ENCODE data around the gene RABIF. TPM values are rescaled to one million over a fixed set of nuclear protein-coding genes. Genes with fewer than 3 reads are reported as not detected.
A peak's percentile ranks its signal among the peaks of the same experiment; 100 is the strongest.
"Not testable (repeated sequence)": the region's sequence is repeated elsewhere in the genome, so short reads cannot be mapped to it uniquely, and the experiment has no call there.

Gene RABIF
- 10 to 100 TPM; 24.5 to 35.8 (median 25.3) TPM for polyA plus RNA-seq

GRCh38 chr1:202888531-202889360 is at the start of gene RABIF:
Gene RABIF (minus strand): TSS chr1:202889149. CDS start chr1:202889098, 51 bp downstream.
- peaks cover 21 to 40% of the 10 kb centered on the region in 2 donors for H3K4me1 Mint-ChIP-seq
- peak within 1 kb of the TSS; percentile 91 to 100 (median 96) for H3K27ac Mint-ChIP-seq
- H3K9me3 Mint-ChIP-seq: no peaks in the 10 kb centered on the region
- H3K4me3 Mint-ChIP-seq: peak within 1 kb of the TSS; percentile 90 to 100 (median 99)
- DNase-seq: peak; percentile 96 to 98 (median 97)
- H3K27me3 Mint-ChIP-seq (ENCODE audit: low read depth in 3 of 3): peaks cover 0 to 7% (median 3%) of the 10 kb centered on the region in 3 donors
- H3K36me3 Mint-ChIP-seq: peaks cover 0 to 21% (median 5%) of the 10 kb centered on the region in 3 donors

- Mint-ChIP-seq H3K27me3 (ENCODE audit: low read depth in 3 of 3) (peaks cover 0 to 14% (median 3%) of the 10 kb centered on the region in 3 donors), H3K36me3 (peaks cover 10 to 28% (median 20%) of the 10 kb centered on the region in 3 donors), H3K4me1 (no peaks in the 10 kb centered on the region), H3K9me3 (no peaks in the 10 kb centered on the region), H3K4me3 (no peak overlapping the region), H3K27ac (no peak overlapping the region)
- DNase-seq: no peak
Measured at GRCh38 chr1:202938287-202938925, 49.5 kb upstream of the RABIF start.

- H3K9me3 Mint-ChIP-seq, H3K4me1 Mint-ChIP-seq, H3K27ac Mint-ChIP-seq, H3K4me3 Mint-ChIP-seq, DNase-seq: not testable (repeated sequence)
- Mint-ChIP-seq H3K27me3 (ENCODE audit: low read depth in 3 of 3) (peaks cover 5 to 16% (median 6%) of the 10 kb centered on the region in 3 donors), H3K36me3 (peaks cover 0 to 15% (median 9%) of the 10 kb centered on the region in 3 donors)
Measured at GRCh38 chr1:202936409-202936808, 47.5 kb upstream of the RABIF start.

- Mint-ChIP-seq H3K4me1 (no peaks in the 10 kb centered on the region), H3K4me3 (no peak overlapping the region), H3K27ac (no peak overlapping the region), H3K27me3 (ENCODE audit: low read depth in 3 of 3) (peaks cover 5 to 16% (median 6%) of the 10 kb centered on the region in 3 donors), H3K9me3 (no peaks in the 10 kb centered on the region), H3K36me3 (peaks cover 0 to 9% (median 4%) of the 10 kb centered on the region in 3 donors)
- DNase-seq: no peak
Measured at GRCh38 chr1:202935844-202936243, 46.9 kb upstream of the RABIF start.

- Mint-ChIP-seq H3K9me3 (no peaks in the 10 kb centered on the region), H3K4me3 (no peak overlapping the region), H3K36me3 (peaks cover 0 to 5% (median 0%) of the 10 kb centered on the region in 3 donors), H3K4me1 (no peaks in the 10 kb centered on the region), H3K27ac (no peak overlapping the region), H3K27me3 (ENCODE audit: low read depth in 3 of 3) (peaks cover 6 to 16% (median 7%) of the 10 kb centered on the region in 3 donors)
- DNase-seq: no peak
Measured at GRCh38 chr1:202934755-202935154, 45.8 kb upstream of the RABIF start.

- H3K36me3 Mint-ChIP-seq: no peaks in the 10 kb centered on the region
- H3K27me3 Mint-ChIP-seq (ENCODE audit: low read depth in 3 of 3): peaks cover 8 to 16% (median 9%) of the 10 kb centered on the region in 3 donors
- H3K27ac Mint-ChIP-seq: no peak overlapping the region
- no peak overlapping the region for H3K4me3 Mint-ChIP-seq
- no peak for DNase-seq
- H3K4me1 Mint-ChIP-seq: no peaks in the 10 kb centered on the region
- H3K9me3 Mint-ChIP-seq: no peaks in the 10 kb centered on the region
Measured at GRCh38 chr1:202932476-202932875, 43.5 kb upstream of the RABIF start.

- Mint-ChIP-seq H3K27me3 (ENCODE audit: low read depth in 3 of 3) (peaks cover 9 to 17% (median 11%) of the 10 kb centered on the region in 3 donors), H3K27ac (peak within 1 kb of the TSS; percentile 90 to 97 (median 92)), H3K4me3 (peak within 1 kb of the TSS; percentile 90 to 96 (median 91)), H3K4me1 (peaks cover 18 to 41% of the 10 kb centered on the region in 2 donors), H3K9me3 (no peaks in the 10 kb centered on the region), H3K36me3 (peaks cover 4 to 8% (median 7%) of the 10 kb centered on the region in 3 donors)
- DNase-seq: peak; percentile 95
Measured at GRCh38 chr1:202926581-202927491, 37.9 kb upstream of the RABIF start, which contains the start of gene KLHL12. Gene KLHL12 (minus strand): TSS chr1:202927234. CDS start chr1:202925162, 2,072 bp downstream.

GRCh38 chr1:202923533-202923932 is 34.6 kb upstream of the RABIF start:
- Mint-ChIP-seq H3K27ac (peak overlapping the region in 1 of 6 donors; percentile 57), H3K4me3 (no peak overlapping the region), H3K36me3 (peaks cover 8 to 13% (median 11%) of the 10 kb centered on the region in 3 donors), H3K27me3 (ENCODE audit: low read depth in 3 of 3) (peaks cover 5 to 17% (median 9%) of the 10 kb centered on the region in 3 donors), H3K4me1 (peaks cover 18 to 48% of the 10 kb centered on the region in 2 donors), H3K9me3 (no peaks in the 10 kb centered on the region)
- no peak for DNase-seq

- Mint-ChIP-seq H3K4me3 (no peak overlapping the region), H3K27ac (peak overlapping the region in 2 of 6 donors; percentile 28 to 65), H3K27me3 (ENCODE audit: low read depth in 3 of 3) (no peaks in the 10 kb centered on the region), H3K4me1 (peaks cover 5 to 28% of the 10 kb centered on the region in 2 donors), H3K36me3 (peaks cover 17 to 42% (median 17%) of the 10 kb centered on the region in 3 donors), H3K9me3 (no peaks in the 10 kb centered on the region)
- no peak for DNase-seq
Measured at GRCh38 chr1:202919615-202920014, 30.7 kb upstream of the RABIF start.

- Mint-ChIP-seq H3K36me3 (peaks cover 33 to 70% (median 42%) of the 10 kb centered on the region in 3 donors), H3K27ac (no peak overlapping the region), H3K27me3 (ENCODE audit: low read depth in 3 of 3) (peaks cover 0 to 2% (median 0%) of the 10 kb centered on the region in 3 donors), H3K4me1 (peaks cover 18 to 22% of the 10 kb centered on the region in 2 donors), H3K4me3 (no peak overlapping the region), H3K9me3 (no peaks in the 10 kb centered on the region)
- DNase-seq: no peak
Measured at GRCh38 chr1:202915146-202915545, 26.2 kb upstream of the RABIF start.

- H3K9me3 Mint-ChIP-seq; H3K27me3 Mint-ChIP-seq (ENCODE audit: low read depth in 3 of 3); DNase-seq: not testable (repeated sequence)
- Mint-ChIP-seq H3K27ac (peak overlapping the region in 3 of 6 donors; percentile 1 to 50 (median 13)), H3K4me3 (peak overlapping the region in 1 of 5 donors; percentile 27), H3K36me3 (peaks cover 27 to 62% (median 39%) of the 10 kb centered on the region in 3 donors), H3K4me1 (peaks cover 18 to 22% of the 10 kb centered on the region in 2 donors)
Measured at GRCh38 chr1:202912476-202912875, 23.5 kb upstream of the RABIF start.

GRCh38 chr1:202909494-202909893 is 20.5 kb upstream of the RABIF start:
- no peak for DNase-seq
- Mint-ChIP-seq H3K4me1 (peaks cover 18 to 22% of the 10 kb centered on the region in 2 donors), H3K27ac (peak overlapping the region in 2 of 6 donors; percentile 11 to 65), H3K36me3 (peaks cover 29 to 48% (median 37%) of the 10 kb centered on the region in 3 donors), H3K27me3 (ENCODE audit: low read depth in 3 of 3) (peaks cover 0 to 2% (median 0%) of the 10 kb centered on the region in 3 donors), H3K9me3 (no peaks in the 10 kb centered on the region), H3K4me3 (no peak overlapping the region)

- DNase-seq: no peak
- H3K4me1 Mint-ChIP-seq: peaks cover 18 to 22% of the 10 kb centered on the region in 2 donors
- H3K36me3 Mint-ChIP-seq: peaks cover 26 to 47% (median 33%) of the 10 kb centered on the region in 3 donors
- H3K27me3 Mint-ChIP-seq (ENCODE audit: low read depth in 3 of 3): peaks cover 0 to 2% (median 0%) of the 10 kb centered on the region in 3 donors
- no peaks in the 10 kb centered on the region for H3K9me3 Mint-ChIP-seq
- H3K4me3 Mint-ChIP-seq: no peak overlapping the region
- H3K27ac Mint-ChIP-seq: no peak overlapping the region
Measured at GRCh38 chr1:202908998-202909397, 20.0 kb upstream of the RABIF start.
